Measurements from ENCODE around the gene GIT2. TPM values are rescaled to one million over a fixed set of nuclear protein-coding genes. Genes with fewer than 3 reads are reported as not detected.
"Not testable (repeated sequence)": the region's sequence is repeated elsewhere in the genome, so short reads cannot be mapped to it uniquely, and the experiment has no call there.

GIT2 gene
- total and polyA plus RNA-seq, 10 of the 15 experiments (the other 5 are each of a cell fraction or from before 2014, with no cell fraction given): 9.1 to 49.9 (median 43.9) TPM

DNA sequence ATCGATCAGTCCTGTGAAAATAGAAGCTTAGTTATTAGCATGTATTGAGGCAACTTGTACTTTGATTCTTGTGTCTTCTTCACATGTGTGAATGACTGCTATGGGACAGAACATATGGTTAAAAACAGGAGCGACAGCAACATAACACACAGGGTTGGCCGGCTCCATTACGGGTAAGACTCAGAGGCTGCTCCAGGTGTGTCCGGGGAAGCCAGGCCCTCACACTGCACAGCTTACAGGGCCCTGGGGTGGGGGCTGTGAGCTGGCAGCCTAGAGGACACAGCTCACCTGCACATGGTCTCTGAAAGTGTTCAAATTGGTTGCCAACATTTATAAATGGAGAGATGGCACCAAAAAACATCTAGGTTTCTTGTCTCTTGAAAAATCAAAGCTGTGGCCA, 65.0 kb downstream of the GIT2 start:
- no peaks in the 10 kb centered on the region for H3K79me2 ChIP-seq (ENCODE audit: control insufficient read depth, insufficient read depth, low read length)
- ChIA-PET POLR2A (interaction anchor here (0.9 kb wide), 1 partner anchor 10 kb away, joined by 3 read pairs; no protein-coding TSS in a partner anchor), SMC1A (ENCODE audit: uncharacterized antibody, unreplicated experiment) (interaction anchor here (1.0 kb wide), 1 partner anchor 43 kb away, joined by 3 read pairs; no protein-coding TSS in a partner anchor), CTCF (interaction anchor here (1.2 kb wide), 1 partner anchor 10 kb away, joined by 3 read pairs; no protein-coding TSS in a partner anchor), RAD21 (ENCODE audit: unreplicated experiment) (no interaction called here)
- no peaks in the 10 kb centered on the region for H3K4me1 ChIP-seq (ENCODE audit: control insufficient read depth, insufficient read depth, low read length)
- FAIRE-seq: no peak
- TF ChIP-seq STAT1 (conservative IDR thresholded peaks at IDR 0.05) (no peak), FOS (IDR thresholded peaks at IDR 0.05; ENCODE audit: borderline replicate concordance, extremely low read depth, insufficient read length) (no peak), NBN (IDR thresholded peaks at IDR 0.05) (no peak)
- WGBS (ENCODE audit: insufficient coverage, insufficient replicate concordance, low lambda C conversion rate, missing lambda C conversion rate): 98% methylated on average over 5 of the region's 5 CpGs
- no peaks in the 10 kb centered on the region for H3K9me3 ChIP-seq (replicated peaks; ENCODE audit: control insufficient read depth, insufficient read depth, low read length)
- in situ Hi-C loops (cut with MboI): no loop called here
- H3K4me2 ChIP-seq (ENCODE audit: control insufficient read depth, insufficient read depth): no peak overlapping the region
- no peak for DNase-seq (ENCODE audit: low read depth, low spot score)
- H3K27ac ChIP-seq (ENCODE audit: control insufficient read depth, insufficient read depth): no peak overlapping the region
- H3K36me3 ChIP-seq (ENCODE audit: control insufficient read depth in 2 of 2, insufficient read depth in 2 of 2, low read length in 1 of 2): peaks cover 9 to 23% of the 10 kb centered on the region in 2 experiments
- ATAC-seq: no peak
- H3K27me3 ChIP-seq (replicated peaks in 1 of 2; ENCODE audit: control insufficient read depth in 2 of 2, insufficient read depth in 2 of 2, low read length in 1 of 2): no peaks in the 10 kb centered on the region
- intact Hi-C loops (cut with micrococcal nuclease; ENCODE audit: unreplicated experiment): no loop called here
- H2AFZ ChIP-seq (ENCODE audit: control insufficient read depth, low read depth, low read length): no peak overlapping the region
- H4K20me1 ChIP-seq (ENCODE audit: control insufficient read depth, insufficient read depth): no peaks in the 10 kb centered on the region
- H3K9ac ChIP-seq (ENCODE audit: control insufficient read depth, insufficient read depth, low read length): no peak overlapping the region
- no TSS peak for BruUV-seq (replicated peaks)
- no peak overlapping the region for H3K4me3 ChIP-seq

DNA sequence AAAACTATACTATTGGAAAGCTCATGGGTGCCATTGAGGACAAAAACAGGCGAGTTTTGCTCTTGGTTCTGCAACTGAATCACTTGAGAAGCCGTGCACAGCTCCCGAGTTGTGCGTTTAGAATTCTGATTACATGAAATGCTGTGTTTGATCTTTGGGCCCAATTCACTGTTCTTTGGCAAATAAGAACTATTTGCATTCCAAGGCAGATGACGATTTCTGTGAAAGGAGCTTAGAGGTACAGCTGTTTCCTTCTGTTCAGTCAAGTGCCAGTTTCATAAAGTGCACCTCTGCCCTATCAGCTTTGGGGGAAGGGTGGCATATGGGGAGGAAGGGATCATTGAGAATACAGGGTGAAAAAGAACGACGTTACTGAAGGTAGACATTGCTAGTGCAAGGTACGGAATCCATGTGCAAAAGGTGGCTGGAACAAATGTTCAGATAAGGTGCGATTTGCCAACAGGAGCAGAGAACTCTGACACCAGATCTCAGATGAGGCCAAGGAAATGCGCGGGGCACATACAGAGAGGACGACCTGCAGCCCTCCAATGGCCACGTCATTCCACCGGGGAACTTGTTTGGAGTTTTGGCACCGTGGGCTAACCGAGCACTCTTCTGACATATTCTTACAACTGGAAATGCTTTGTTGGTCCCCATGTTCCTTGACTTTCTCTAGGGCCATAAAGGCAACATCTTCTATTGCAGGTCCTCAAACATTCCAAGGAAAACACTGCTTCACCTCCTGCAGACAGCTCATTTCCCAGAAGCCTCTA, 66.0 kb downstream of the GIT2 start:
- intact Hi-C loops (cut with micrococcal nuclease; ENCODE audit: unreplicated experiment): no loop called here
- no peak for FAIRE-seq
- WGBS (ENCODE audit: insufficient coverage, insufficient replicate concordance, low lambda C conversion rate, missing lambda C conversion rate): 96% methylated on average over 16 of the region's 16 CpGs
- CTCF ChIA-PET: interaction anchor here (0.9 to 3.1 kb wide), 4 partner anchors 9 to 83 kb away, joined by 3 to 15 read pairs (median 4); no protein-coding TSS in a partner anchor
- DNase-seq (ENCODE audit: low read depth, low spot score): no peak
- Histone ChIP-seq H3K9me3 (replicated peaks; ENCODE audit: control insufficient read depth, insufficient read depth, low read length) (no peaks in the 10 kb centered on the region), H3K36me3 (ENCODE audit: control insufficient read depth in 2 of 2, insufficient read depth in 2 of 2, low read length in 1 of 2) (peaks cover 9 to 18% of the 10 kb centered on the region in 2 experiments; a peak in 3 of 4 replicates), H3K4me3 (no peak overlapping the region), H4K20me1 (ENCODE audit: control insufficient read depth, insufficient read depth) (no peaks in the 10 kb centered on the region), H3K27me3 (replicated peaks in 1 of 2; ENCODE audit: control insufficient read depth in 2 of 2, insufficient read depth in 2 of 2, low read length in 1 of 2) (no peaks in the 10 kb centered on the region), H2AFZ (ENCODE audit: control insufficient read depth, low read depth, low read length) (no peak overlapping the region), H3K4me2 (ENCODE audit: control insufficient read depth, insufficient read depth) (no peak overlapping the region), H3K27ac (ENCODE audit: control insufficient read depth, insufficient read depth) (no peak overlapping the region), H3K79me2 (ENCODE audit: control insufficient read depth, insufficient read depth, low read length) (no peaks in the 10 kb centered on the region), H3K9ac (ENCODE audit: control insufficient read depth, insufficient read depth, low read length) (no peak overlapping the region), H3K4me1 (ENCODE audit: control insufficient read depth, insufficient read depth, low read length) (no peaks in the 10 kb centered on the region)
- no TSS peak for BruUV-seq (replicated peaks)
- in situ Hi-C loops (cut with MboI): no loop called here
- TF ChIP-seq RB1 (IDR thresholded peaks at IDR 0.05; ENCODE audit: borderline replicate concordance): no peak
- TF ChIP-seq, protein P1, sequence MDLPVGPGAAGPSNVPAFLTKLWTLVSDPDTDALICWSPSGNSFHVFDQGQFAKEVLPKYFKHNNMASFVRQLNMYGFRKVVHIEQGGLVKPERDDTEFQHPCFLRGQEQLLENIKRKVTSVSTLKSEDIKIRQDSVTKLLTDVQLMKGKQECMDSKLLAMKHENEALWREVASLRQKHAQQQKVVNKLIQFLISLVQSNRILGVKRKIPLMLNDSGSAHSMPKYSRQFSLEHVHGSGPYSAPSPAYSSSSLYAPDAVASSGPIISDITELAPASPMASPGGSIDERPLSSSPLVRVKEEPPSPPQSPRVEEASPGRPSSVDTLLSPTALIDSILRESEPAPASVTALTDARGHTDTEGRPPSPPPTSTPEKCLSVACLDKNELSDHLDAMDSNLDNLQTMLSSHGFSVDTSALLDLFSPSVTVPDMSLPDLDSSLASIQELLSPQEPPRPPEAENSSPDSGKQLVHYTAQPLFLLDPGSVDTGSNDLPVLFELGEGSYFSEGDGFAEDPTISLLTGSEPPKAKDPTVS (IDR thresholded peaks at IDR 0.05; ENCODE audit: low read depth, low read length): no peak
- no peak for TF ChIP-seq NFYA (IDR thresholded peaks at IDR 0.05; ENCODE audit: borderline replicate concordance, low read depth, low read length)
- RAD21 ChIA-PET (ENCODE audit: unreplicated experiment): no interaction called here
- POLR2A ChIA-PET: interaction anchor here (0.7 kb wide), 1 partner anchor 64 kb away, joined by 3 read pairs; no protein-coding TSS in a partner anchor
- SMC1A ChIA-PET (ENCODE audit: uncharacterized antibody, unreplicated experiment): no interaction called here
- ATAC-seq: no peak

DNA sequence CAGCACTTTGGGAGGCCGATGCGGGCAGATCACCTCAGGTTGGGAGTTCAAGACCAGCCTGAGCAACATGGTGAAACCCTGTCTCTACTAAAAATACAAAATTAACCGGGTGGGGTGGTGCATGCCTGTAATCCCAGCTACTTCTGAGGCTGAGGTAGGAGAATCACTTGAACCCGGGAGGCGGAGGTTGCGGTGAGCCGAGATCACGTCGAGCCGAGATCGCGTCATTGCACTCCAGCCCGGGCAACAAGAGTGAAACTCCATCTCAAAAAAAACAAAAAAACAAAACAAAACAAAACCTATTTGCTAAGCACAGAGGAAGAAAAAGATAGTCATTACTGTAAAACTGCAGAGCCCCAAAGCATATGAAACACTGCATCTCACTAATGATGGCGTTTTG, 66.8 kb downstream of the GIT2 start:
- DNase-seq (ENCODE audit: low read depth, low spot score); H3K27ac ChIP-seq (ENCODE audit: control insufficient read depth, insufficient read depth); H3K27me3 ChIP-seq (replicated peaks in 1 of 2; ENCODE audit: control insufficient read depth in 2 of 2, insufficient read depth in 2 of 2, low read length in 1 of 2); H4K20me1 ChIP-seq (ENCODE audit: control insufficient read depth, insufficient read depth); FAIRE-seq; H3K4me3 ChIP-seq; H3K4me1 ChIP-seq (ENCODE audit: control insufficient read depth, insufficient read depth, low read length); SMC1A ChIA-PET (ENCODE audit: uncharacterized antibody, unreplicated experiment); in situ Hi-C loops (cut with MboI); H3K9ac ChIP-seq (ENCODE audit: control insufficient read depth, insufficient read depth, low read length); H2AFZ ChIP-seq (ENCODE audit: control insufficient read depth, low read depth, low read length); H3K4me2 ChIP-seq (ENCODE audit: control insufficient read depth, insufficient read depth); H3K9me3 ChIP-seq (replicated peaks; ENCODE audit: control insufficient read depth, insufficient read depth, low read length); BruUV-seq (replicated peaks); H3K79me2 ChIP-seq (ENCODE audit: control insufficient read depth, insufficient read depth, low read length); ATAC-seq: not testable (repeated sequence)
- ChIA-PET POLR2A (interaction anchor here (0.7 kb wide), 1 partner anchor 65 kb away, joined by 3 read pairs; no protein-coding TSS in a partner anchor), RAD21 (ENCODE audit: unreplicated experiment) (interaction anchor here (1.1 to 1.3 kb wide), 2 partner anchors 28 to 76 kb away, joined by 3 to 4 read pairs; no protein-coding TSS in a partner anchor), CTCF (interaction anchor here (1.4 to 3.1 kb wide), 3 partner anchors 9 to 76 kb away, joined by 4 to 15 read pairs (median 8); no protein-coding TSS in a partner anchor)
- intact Hi-C loops (cut with micrococcal nuclease; ENCODE audit: unreplicated experiment): loop anchor here (5.0 kb wide), 1 partner anchor 77 kb away; no protein-coding TSS in a partner anchor
- 91% methylated on average over 14 of the region's 14 CpGs for WGBS (ENCODE audit: insufficient coverage, insufficient replicate concordance, low lambda C conversion rate, missing lambda C conversion rate)
- H3K36me3 ChIP-seq (ENCODE audit: control insufficient read depth in 2 of 2, insufficient read depth in 2 of 2, low read length in 1 of 2): peaks cover 9 to 18% of the 10 kb centered on the region in 2 experiments; a peak in 3 of 4 replicates
